Loucy (cell line): Measurements from ENCODE around the gene WEE1.

Experiments
- H2AFZ ChIP-seq: fragments of 200-600 bp; sonication (generic); 2 replicates; pipeline ENCODE4 v1.6.0; 2016; ENCODE audit warnings: antibody characterized with exemption, mild to moderate bottlenecking, low read length, moderate library complexity
- H3F3A ChIP-seq: fragments of 200-600 bp; 2 replicates; pipeline ENCODE4 v1.6.0; 2016; ENCODE audit warnings: antibody characterized with exemption, low read depth, mild to moderate bottlenecking
- H3K27me3 ChIP-seq: fragments of 200-600 bp; sonication (generic); 2 replicates; pipeline ENCODE4 v1.6.1; 2014; ENCODE audit warnings: low read length, mild to moderate bottlenecking; ENCODE audit not compliant: insufficient read depth, poor library complexity, severe bottlenecking
- H3K36me3 ChIP-seq: fragments of 200-600 bp; sonication (generic); 2 replicates; pipeline ENCODE4 v1.6.1; 2016; ENCODE audit warnings: low read length; ENCODE audit not compliant: insufficient read depth
- H3K4me1 ChIP-seq: fragments of 200-600 bp; sonication (generic); 2 replicates; pipeline ENCODE4 v1.5.1; 2014; ENCODE audit warnings: low read length, mild to moderate bottlenecking; ENCODE audit not compliant: insufficient read depth, poor library complexity, severe bottlenecking
- H3K4me2 ChIP-seq: fragments of 200-600 bp; sonication (generic); 2 replicates; pipeline ENCODE4 v1.6.0; 2014; ENCODE audit warnings: antibody characterized with exemption, low read length, low read depth, mild to moderate bottlenecking; ENCODE audit not compliant: poor library complexity, severe bottlenecking
- H3K4me3 ChIP-seq: fragments of 200-600 bp; sonication (generic); 2 replicates; pipeline ENCODE4 v1.5.1; 2014; ENCODE audit warnings: low read length, mild to moderate bottlenecking, mixed read lengths; ENCODE audit not compliant: poor library complexity, severe bottlenecking
- H3K79me2 ChIP-seq: fragments of 200-600 bp; sonication (generic); 2 replicates; pipeline ENCODE4 v1.6.1; 2014; ENCODE audit warnings: low read length; ENCODE audit not compliant: insufficient read depth
- H3K9ac ChIP-seq: fragments of 200-600 bp; sonication (generic); 2 replicates; pipeline ENCODE4 v1.6.0; 2014; ENCODE audit warnings: mild to moderate bottlenecking, low read depth, low read length, moderate library complexity; ENCODE audit not compliant: poor library complexity, severe bottlenecking
- H3K9me2 ChIP-seq: fragments of 200-600 bp; sonication (generic); replicated peaks from 2 replicates; pipeline ENCODE4 v1.6.1; 2016; ENCODE audit warnings: low read depth, low read length, mixed read lengths
- H3K9me3 ChIP-seq: fragments of 200-600 bp; sonication (generic); 2 replicates; pipeline ENCODE4 v1.6.1; 2014; ENCODE audit warnings: mild to moderate bottlenecking, antibody characterized with exemption, low read length, low read depth; ENCODE audit not compliant: insufficient read depth
- H4K20me1 ChIP-seq: fragments of 200-600 bp; sonication (generic); 2 replicates; pipeline ENCODE4 v1.6.0; 2014; ENCODE audit warnings: antibody characterized with exemption, low read length, mild to moderate bottlenecking; ENCODE audit not compliant: insufficient read depth, poor library complexity, severe bottlenecking
- CTCF ChIP-seq: fragments of 200-600 bp; sonication (generic); conservative IDR thresholded peaks from 2 replicates; pipeline ENCODE4 v1.5.1; 2014; ENCODE audit warnings: mild to moderate bottlenecking, antibody characterized with exemption, low read length
- EZH2phosphoT487 ChIP-seq: fragments of 200-600 bp; IDR thresholded peaks from 2 replicates; pipeline ENCODE4 v1.6.1; 2018; ENCODE audit warnings: antibody characterized with exemption, mild to moderate bottlenecking, moderate library complexity, borderline replicate concordance

The WEE1 gene

GRCh38 chr11:9577556-9577955, 4.1 kb downstream of the WEE1 start:
- peak overlapping the region; percentile 94 for H3K4me2 ChIP-seq
- no peaks in the 10 kb centered on the region for H3K9me2 ChIP-seq
- H3K36me3 ChIP-seq, result peaks cover 55% of the 10 kb centered on the region
- peaks cover 48% of the 10 kb centered on the region for H3K4me1 ChIP-seq
- no peaks in the 10 kb centered on the region for H3K27me3 ChIP-seq
- H3F3A ChIP-seq, result no peaks in the 10 kb centered on the region
- H4K20me1 ChIP-seq, result peaks cover 71% of the 10 kb centered on the region
- H3K9me3 ChIP-seq, result no peaks in the 10 kb centered on the region
- H3K79me2 ChIP-seq, result peaks cover 90% of the 10 kb centered on the region
- H2AFZ ChIP-seq, result no peak overlapping the region
- H3K9ac ChIP-seq, result peak overlapping the region; percentile 93
- peak overlapping the region; percentile 99 for H3K4me3 ChIP-seq
- TF ChIP-seq CTCF (no peak), EZH2phosphoT487 (no peak)

- Histone ChIP-seq H2AFZ (no peak overlapping the region), H3K79me2 (peaks cover 89% of the 10 kb centered on the region), H3K4me3 (no peak overlapping the region), H3K27me3 (no peaks in the 10 kb centered on the region), H4K20me1 (peaks cover 64% of the 10 kb centered on the region), H3K9me2 (no peaks in the 10 kb centered on the region), H3F3A (no peaks in the 10 kb centered on the region), H3K4me1 (peaks cover 42% of the 10 kb centered on the region), H3K36me3 (peaks cover 80% of the 10 kb centered on the region), H3K9me3 (no peaks in the 10 kb centered on the region), H3K9ac (no peak overlapping the region), H3K4me2 (peak overlapping the region; percentile 44)
- no peak for TF ChIP-seq EZH2phosphoT487
These were observed 7.4 kb downstream of the WEE1 start for GRCh38 chr11:9580894-9581293.

GRCh38 chr11:9581556-9582161, 8.2 kb downstream of the WEE1 start:
- Histone ChIP-seq H3K9ac (no peak overlapping the region), H3K4me1 (peaks cover 34% of the 10 kb centered on the region), H2AFZ (no peak overlapping the region), H4K20me1 (peaks cover 62% of the 10 kb centered on the region), H3K27me3 (no peaks in the 10 kb centered on the region), H3F3A (no peaks in the 10 kb centered on the region; the same call in 1 of the 2 replicates), H3K9me3 (no peaks in the 10 kb centered on the region), H3K79me2 (peaks cover 88% of the 10 kb centered on the region), H3K4me2 (peak overlapping the region; percentile 44), H3K36me3 (peaks cover 81% of the 10 kb centered on the region), H3K4me3 (no peak overlapping the region), H3K9me2 (no peaks in the 10 kb centered on the region)
- no peak for TF ChIP-seq EZH2phosphoT487
- TF ChIP-seq CTCF, result no peak

GRCh38 chr11:9590717-9591116, 17.2 kb downstream of the WEE1 start:
- H2AFZ ChIP-seq, result no peak overlapping the region
- TF ChIP-seq CTCF (no peak), EZH2phosphoT487 (no peak)
- no peaks in the 10 kb centered on the region; the same call in 1 of the 2 replicates for H3F3A ChIP-seq
- H3K4me2 ChIP-seq, result no peak overlapping the region
- H3K9me3 ChIP-seq, result no peaks in the 10 kb centered on the region
- no peaks in the 10 kb centered on the region for H3K27me3 ChIP-seq
- H3K4me3 ChIP-seq, result no peak overlapping the region
- peaks cover 19% of the 10 kb centered on the region for H4K20me1 ChIP-seq
- peaks cover 23% of the 10 kb centered on the region; the same call in 1 of the 2 replicates for H3K79me2 ChIP-seq
- no peaks in the 10 kb centered on the region for H3K4me1 ChIP-seq
- H3K9me2 ChIP-seq, result no peaks in the 10 kb centered on the region
- H3K36me3 ChIP-seq, result peaks cover 47% of the 10 kb centered on the region
- H3K9ac ChIP-seq, result no peak overlapping the region
